Liver (tissue), 9 donors: ENCODE results near the gene DCP2. TPM values are rescaled to one million over a fixed set of nuclear protein-coding genes. Genes with fewer than 3 reads are reported as not detected.

Experiments used
- DNase-seq: peaks from one replicate; pipeline ENCODE4 v3.0.0-alpha.2; 2017; ENCODE audit warnings: low spot score
- H3K27ac ChIP-seq, 2 donors: one replicate each; pipeline ENCODE4 v1.7.0; 2013; ENCODE audit warnings: inconsistent platforms in 2 of 2, low read length in 2 of 2, control low read depth in 1 of 2, low read depth in 1 of 2, mild to moderate bottlenecking in 1 of 2
- H3K27me3 ChIP-seq, 4 donors: one replicate each; pipeline versions ENCODE4 v1.6.1 to v1.7.0; 2013; ENCODE audit warnings: low read length in 3 of 4, inconsistent platforms in 1 of 4, mild to moderate bottlenecking in 1 of 4, moderate library complexity in 1 of 4; ENCODE audit not compliant: control insufficient read depth in 4 of 4, insufficient read depth in 4 of 4
- H3K36me3 ChIP-seq, 4 donors: one replicate each; pipeline versions ENCODE4 v1.6.1 to v1.7.0; 2013; ENCODE audit warnings: low read length in 3 of 4, mild to moderate bottlenecking in 3 of 4, low read depth in 1 of 4, moderate library complexity in 1 of 4; ENCODE audit not compliant: control insufficient read depth in 4 of 4, insufficient read depth in 3 of 4
- H3K4me1 ChIP-seq, 4 donors: one replicate each; pipeline versions ENCODE4 v1.6.1 to v1.7.0; 2013; ENCODE audit warnings: low read length in 3 of 4, mild to moderate bottlenecking in 3 of 4, moderate library complexity in 1 of 4; ENCODE audit not compliant: control insufficient read depth in 4 of 4, insufficient read depth in 4 of 4
- H3K4me3 ChIP-seq, 3 donors: one replicate each; pipeline versions ENCODE4 v1.6.1 to v1.7.0; 2013; ENCODE audit warnings: low read length in 3 of 3, control low read depth in 1 of 3, low read depth in 1 of 3, mild to moderate bottlenecking in 1 of 3
- H3K9ac ChIP-seq, 2 donors: one replicate each; pipeline ENCODE4 v1.7.0; 2013; ENCODE audit warnings: low read length in 2 of 2, mild to moderate bottlenecking in 2 of 2, moderate library complexity in 2 of 2, control low read depth in 1 of 2, low read depth in 1 of 2
- H3K9me3 ChIP-seq, 4 donors: one replicate each; pipeline versions ENCODE4 v1.6.1 to v1.7.0; 2013; ENCODE audit warnings: low read length in 3 of 4; ENCODE audit not compliant: control insufficient read depth in 4 of 4
- ATF3 ChIP-seq: IDR thresholded peaks from 2 replicates; pipeline ENCODE4 v1.6.1; 2016; ENCODE audit warnings: antibody characterized with exemption
- CTCF ChIP-seq: fragments of 150-350 bp; IDR thresholded peaks from 2 replicates; pipeline ENCODE4 v1.5.1; 2017; ENCODE audit warnings: improper control_type of control experiment, low read depth, low read length; ENCODE audit not compliant: missing input control
- EGR1 ChIP-seq, 2 donors: IDR thresholded peaks; 2 replicates each; pipeline ENCODE4 v1.6.1; 2016 to 2018; ENCODE audit warnings: antibody characterized with exemption in 2 of 2, low read depth in 2 of 2
- FOXA1 ChIP-seq: IDR thresholded peaks from 2 replicates; pipeline ENCODE4 v1.6.1; 2016; ENCODE audit warnings: antibody characterized with exemption
- GABPA ChIP-seq, 2 donors: IDR thresholded peaks in 1 of 2; conservative IDR thresholded peaks in 1 of 2; 2 replicates each; pipeline ENCODE4 v1.6.1; 2016; ENCODE audit warnings: antibody characterized with exemption in 2 of 2, mild to moderate bottlenecking in 1 of 2, moderate library complexity in 1 of 2
- JUND ChIP-seq, 2 donors: IDR thresholded peaks; 2 replicates each; pipeline ENCODE4 v1.6.1; 2016; ENCODE audit warnings: antibody characterized with exemption in 2 of 2
- MAX ChIP-seq: IDR thresholded peaks from 2 replicates; pipeline ENCODE4 v1.6.1; 2016; ENCODE audit warnings: antibody characterized with exemption
- NR2F2 ChIP-seq: IDR thresholded peaks from 2 replicates; pipeline ENCODE4 v1.6.1; 2016; ENCODE audit warnings: antibody characterized with exemption
- REST ChIP-seq: IDR thresholded peaks from 2 replicates; pipeline ENCODE4 v1.6.1; 2016; ENCODE audit warnings: antibody characterized with exemption, mild to moderate bottlenecking
- RXRA ChIP-seq, 2 donors: IDR thresholded peaks; 2 replicates each; pipeline ENCODE4 v1.6.1; 2017 to 2018; ENCODE audit warnings: antibody characterized with exemption in 2 of 2, mild to moderate bottlenecking in 1 of 2
- SP1 ChIP-seq: IDR thresholded peaks from 2 replicates; pipeline ENCODE4 v1.6.1; 2018; ENCODE audit warnings: antibody characterized with exemption, mild to moderate bottlenecking
- TAF1 ChIP-seq: conservative IDR thresholded peaks from 2 replicates; pipeline ENCODE4 v1.6.1; 2016; ENCODE audit warnings: antibody characterized with exemption, mild to moderate bottlenecking
- YY1 ChIP-seq: IDR thresholded peaks from 2 replicates; pipeline ENCODE4 v1.6.1; 2016; ENCODE audit warnings: antibody characterized with exemption, mild to moderate bottlenecking
- ZBTB33 ChIP-seq: IDR thresholded peaks from 2 replicates; pipeline ENCODE4 v1.6.1; 2016; ENCODE audit warnings: antibody characterized with exemption
- WGBS: extraction: QIAGEN DNeasy Blood & Tissue Kit; methylation state at CpG from one replicate; pipeline ENCODE4 v1.1.7; 2013; 5-methylcytosine and 5-hydroxymethylcytosine counted together
- polyA plus RNA-seq, 2 donors: library from polyadenylated mRNA; stranded (reverse) in 1 of 2; unstranded in 1 of 2; fragments of 200-250 nt in 1 of 2; fragments of >200 nt in 1 of 2; fragmentation: Nextera tagmentation in 1 of 2; extraction: Ambion mirVana in 1 of 2; gene quantifications; one replicate each; pipeline versions ENCODE4 v1.2.1 to v1.2.3, GENCODE V29; 2013 to 2015
- total RNA-seq, 2 donors: library from RNA; depleted of rRNA; stranded (reverse); fragments of >200 nt; gene quantifications; one replicate each; pipeline ENCODE4 v1.2.3, GENCODE V29; 2014
- donor health status: healthy.
- donor health status: healthy.
- donor health status: healthy.
- donor health status: healthy.
- donor health status: healthy.

DCP2 gene
- total and polyA plus RNA-seq, 4 donors = 2.9 to 44.2 (median 12.4) TPM

- no peak for TF ChIP-seq REST
- TF ChIP-seq NR2F2 = no peak
- TF ChIP-seq SP1 = no peak
- no peak for TF ChIP-seq TAF1
Measured at GRCh38 chr5:112973036-112973435, 3.6 kb upstream of the DCP2 start (continued).

- H3K4me3 ChIP-seq = no peak overlapping the region
- H3K9ac ChIP-seq = no peak overlapping the region
- DNase-seq = no peak
- H3K9me3 ChIP-seq = no peaks in the 10 kb centered on the region
- TF ChIP-seq ZBTB33 = no peak
- TF ChIP-seq RXRA (IDR thresholded peaks at IDR 0.05) = no peak
- H3K27ac ChIP-seq = no peak overlapping the region
- H3K36me3 ChIP-seq = no peaks in the 10 kb centered on the region
- H3K4me1 ChIP-seq = peaks cover 0 to 20% (median 3%) of the 10 kb centered on the region in 4 donors
- no peaks in the 10 kb centered on the region for H3K27me3 ChIP-seq
- WGBS = 97% methylated on average over 1 of the region's 1 CpG
Measured at GRCh38 chr5:112973904-112974303, 2.7 kb upstream of the DCP2 start.

- H3K27ac ChIP-seq = no peak overlapping the region
- H3K4me3 ChIP-seq = no peak overlapping the region
- H3K9me3 ChIP-seq = no peaks in the 10 kb centered on the region
- no peaks in the 10 kb centered on the region for H3K27me3 ChIP-seq
- WGBS = 99% methylated on average over 1 of the region's 1 CpG
- DNase-seq = no peak
- no peak overlapping the region for H3K9ac ChIP-seq
- H3K36me3 ChIP-seq = no peaks in the 10 kb centered on the region
- peaks cover 0 to 21% (median 3%) of the 10 kb centered on the region in 4 donors for H3K4me1 ChIP-seq
- TF ChIP-seq MAX (no peak), JUND (IDR thresholded peaks at IDR 0.05) (no peak), TAF1 (no peak), SP1 (no peak), YY1 (no peak), EGR1 (IDR thresholded peaks at IDR 0.05; ENCODE audit: low read depth in 2 of 2) (no peak), RXRA (IDR thresholded peaks at IDR 0.05) (no peak), GABPA (IDR thresholded peaks at IDR 0.05 in 1 of 2, conservative IDR thresholded peaks at IDR 0.05 in 1 of 2) (no peak), CTCF (no peak), ATF3 (no peak), FOXA1 (no peak)
Measured at GRCh38 chr5:112974901-112975300, 1.7 kb upstream of the DCP2 start.
